Heart right ventricle (tissue), 16 donors: ENCODE data around the gene RASL10B. TPM values are rescaled to one million over a fixed set of nuclear protein-coding genes. Genes with fewer than 3 reads are reported as not detected.

Experiments
- ATAC-seq, 8 donors: fragments of 200-7000 bp; cut with Tn5 transposase; one replicate each; pipeline ENCODE4 v1.9.1; 2020; ENCODE audit warnings: mild to moderate bottlenecking in 8 of 8, moderate library complexity in 8 of 8, moderate number of reproducible peaks in 1 of 8
- DNase-seq, 2 donors: peaks; one replicate each; pipeline ENCODE4 v3.0.0-alpha.2; 2020
- H3K27ac ChIP-seq, 10 donors: fragments of 200-600 bp; sonication (generic) in 2 of 10; one replicate each; pipeline versions ENCODE4 v1.5.0 to v1.8.0; 2020 to 2022; ENCODE audit warnings: mild to moderate bottlenecking in 3 of 10
- H3K27me3 ChIP-seq, 7 donors: fragments of 200-600 bp; one replicate each; pipeline ENCODE4 v1.8.0; 2021 to 2022; ENCODE audit warnings: mild to moderate bottlenecking in 2 of 7
- H3K36me3 ChIP-seq, 9 donors: fragments of 200-600 bp; sonication (generic) in 1 of 9; one replicate each; pipeline versions ENCODE4 v1.5.0 to v1.8.0; 2020 to 2022; ENCODE audit warnings: mild to moderate bottlenecking in 2 of 9
- H3K4me1 ChIP-seq, 9 donors: fragments of 200-600 bp; sonication (generic) in 1 of 9; one replicate each; pipeline versions ENCODE4 v1.5.0 to v1.8.0; 2020 to 2022; ENCODE audit warnings: mild to moderate bottlenecking in 4 of 9
- H3K4me3 ChIP-seq, 10 donors: fragments of 200-600 bp; sonication (generic) in 2 of 10; one replicate each; pipeline versions ENCODE4 v1.5.0 to v1.8.0; 2020 to 2022; ENCODE audit warnings: mild to moderate bottlenecking in 7 of 10, moderate library complexity in 2 of 10
- H3K9me3 ChIP-seq, 11 donors: fragments of 200-600 bp in 10 of 11; sonication (generic) in 2 of 11; one replicate each; pipeline versions ENCODE4 v1.5.0 to v1.8.0; 2013 to 2022; ENCODE audit warnings: mild to moderate bottlenecking in 2 of 11, control low read depth in 1 of 11, moderate library complexity in 1 of 11
- CTCF ChIP-seq, 9 donors: fragments of 200-600 bp; sonication (generic) in 2 of 9; IDR thresholded peaks; one replicate each; pipeline versions ENCODE4 v1.5.0 to v1.8.0; 2021 to 2022; ENCODE audit warnings: antibody characterized with exemption in 9 of 9, mild to moderate bottlenecking in 5 of 9, moderate library complexity in 1 of 9
- WGBS, 2 donors: extraction: QIAGEN DNeasy Blood & Tissue Kit; methylation state at CpG; one replicate each; pipeline ENCODE4 v1.1.7; 2013; ENCODE audit warnings: inconsistent platforms in 1 of 2; 5-methylcytosine and 5-hydroxymethylcytosine counted together
- intact Hi-C, 10 donors: fragments of 100-400 bp; cut with DNase I; formaldehyde crosslinking; loops; one replicate each; pipeline versions ENCODE4 v1.11.1 to v1.14.2; 2022
- polyA plus RNA-seq, 2 donors: library from polyadenylated mRNA; stranded (reverse); fragments of 200-250 nt; gene quantifications; one replicate each; pipeline ENCODE4 v1.2.3, GENCODE V29; 2013
- total RNA-seq, 10 donors: library from RNA; stranded (reverse); fragmentation: NEBNext Ultra II Directional in 3 of 10; extraction: Animal tissue kit (Norgen Biotek cat#: 25700) in 3 of 10; gene quantifications; one replicate each; pipeline versions ENCODE4 v1.2.1 to v1.2.4, GENCODE V29; 2021 to 2023
- donor health status: Arrhythmogenic right ventricular cardiomyopathy.
- donor health status: ischemic (EF 13 %, LVEDD 7.1; RV severe dilation, severe dysfunction).
- donor health status: healthy with polysubstance abuse.
- donor health status: DM: no; HTN: yes; CAD: no.
- donor health status: DM: no; HTN: no; CAD: no.
- donor health status: ischemic (EF 25% LVEDD 6.9; RV normal size, moderate dysfunction).
- donor health status: ischemic (EF 25% LVEDD 5.7; RV mildly dilated, moderate dysfunction).
- donor health status: healthy.
- donor health status: DM: yes; HTN: yes; CAD: no.
- donor health status: Ischemic cardiomyopathy.
- donor health status: ischemic (EF 35%, LVEDD 5.7; RV mildly dilated, moderate dysfunction).
- donor health status: nonischemic (EF 11% LVEDD 7.7; RV severe dilation, severe dysfunction).
- donor health status: DM: yes; HTN: yes; CAD: no.
- donor health status: PGD.
- donor health status: ischemic (EF 29% LVEDD 5.4; RV normal size, mild dysfunction).
- donor health status: nonischemic (EF 23%, LVEDD 6.1; RV moderate dilation, normal function).

Gene RASL10B
- total and polyA plus RNA-seq, 12 donors, result 3.9 to 26.2 (median 10.9) TPM

- no peak for DNase-seq
- H3K27me3 ChIP-seq, result peaks cover 0 to 71% (median 58%) of the 10 kb centered on the region in 7 donors
Measured at GRCh38 chr17:35744830-35745229, 13.4 kb downstream of the RASL10B start.

GRCh38 chr17:35745246-35745645, 13.8 kb downstream of the RASL10B start:
- no peak for ATAC-seq
- TF ChIP-seq CTCF (IDR thresholded peaks at IDR 0.05), result no peak
- H3K4me1 ChIP-seq, result peaks cover 0 to 25% (median 13%) of the 10 kb centered on the region in 9 donors
- no peaks in the 10 kb centered on the region for H3K36me3 ChIP-seq
- H3K27ac ChIP-seq, result no peak overlapping the region
- H3K27me3 ChIP-seq, result peaks cover 0 to 76% (median 61%) of the 10 kb centered on the region in 7 donors
- WGBS, 2 donors, result 85 to 95% methylated on average over 7 of the region's 7 CpGs
- intact Hi-C loops, result loop anchor here in 8 of 10 donors (5.0 to 10.0 kb wide), 7 partner anchors 83 to 580 kb away; no protein-coding TSS in a partner anchor
- H3K4me3 ChIP-seq, result no peak overlapping the region
- no peaks in the 10 kb centered on the region for H3K9me3 ChIP-seq
- no peak for DNase-seq

More at GRCh38 chr17:35744830-35745229, 13.4 kb downstream of the RASL10B start:
- Histone ChIP-seq H3K27ac (no peak overlapping the region), H3K9me3 (no peaks in the 10 kb centered on the region), H3K4me1 (peaks cover 0 to 25% (median 9%) of the 10 kb centered on the region in 9 donors), H3K4me3 (no peak overlapping the region), H3K36me3 (no peaks in the 10 kb centered on the region)
- TF ChIP-seq CTCF (IDR thresholded peaks at IDR 0.05), result no peak
- no peak for ATAC-seq
- intact Hi-C loops, result loop anchor here in 8 of 10 donors (5.0 to 10.0 kb wide), 7 partner anchors 83 to 580 kb away; no protein-coding TSS in a partner anchor
- 80 to 84% methylated on average over 8 of the region's 8 CpGs for WGBS, 2 donors

GRCh38 chr17:35745749-35746320, 14.4 kb downstream of the RASL10B start:
- WGBS, 2 donors, result 83 to 86% methylated on average over 15 of the region's 15 CpGs
- H3K4me1 ChIP-seq, result peaks cover 0 to 24% (median 12%) of the 10 kb centered on the region in 9 donors
- H3K36me3 ChIP-seq, result no peaks in the 10 kb centered on the region

GRCh38 chr17:35747540-35748017, 16.1 kb downstream of the RASL10B start:
- Histone ChIP-seq H3K36me3 (no peaks in the 10 kb centered on the region), H3K4me3 (no peak overlapping the region), H3K27ac (no peak overlapping the region), H3K9me3 (no peaks in the 10 kb centered on the region), H3K27me3 (peaks cover 0 to 64% (median 50%) of the 10 kb centered on the region in 7 donors), H3K4me1 (peaks cover 0 to 16% (median 5%) of the 10 kb centered on the region in 9 donors)
- ATAC-seq, result peak; percentile 75 to 90 (median 86)
- WGBS, 2 donors, result 27 to 39% methylated on average over 12 of the region's 12 CpGs
- peak; percentile 82 to 94 (median 89) for TF ChIP-seq CTCF (IDR thresholded peaks at IDR 0.05)
- DNase-seq, result peak; percentile 62 to 79
- intact Hi-C loops, result loop anchor here (1.0 to 10.0 kb wide), 10 partner anchors 85 to 583 kb away; no protein-coding TSS in a partner anchor

More at GRCh38 chr17:35745749-35746320, 14.4 kb downstream of the RASL10B start:
- no peak overlapping the region for H3K4me3 ChIP-seq
- H3K27ac ChIP-seq, result no peak overlapping the region
- intact Hi-C loops, result loop anchor here in 9 of 10 donors (2.0 to 10.0 kb wide), 9 partner anchors 84 to 581 kb away; no protein-coding TSS in a partner anchor
- H3K9me3 ChIP-seq, result no peaks in the 10 kb centered on the region
- H3K27me3 ChIP-seq, result peaks cover 0 to 80% (median 65%) of the 10 kb centered on the region in 7 donors
- ATAC-seq (no peak), DNase-seq (no peak)
- TF ChIP-seq CTCF (IDR thresholded peaks at IDR 0.05), result no peak
